ENCODE results near the gene ADCY9. TPM values are rescaled to one million over a fixed set of nuclear protein-coding genes. Genes with fewer than 3 reads are reported as not detected.

ADCY9 gene
- polyA plus RNA-seq, 1 donor from 2014 or later = 6.3 TPM

GRCh38 chr16:4105848-4106247, 10.4 kb downstream of the ADCY9 start:
- Histone ChIP-seq H3K9me3 (ENCODE audit: low read length) (peaks cover 5% of the 10 kb centered on the region), H3K36me3 (ENCODE audit: insufficient read depth, low read length) (peaks cover 5% of the 10 kb centered on the region), H4K20me1 (ENCODE audit: insufficient read depth) (no peaks in the 10 kb centered on the region), H3K27me3 (ENCODE audit: insufficient read depth, low read depth, low read length) (no peaks in the 10 kb centered on the region), H3K4me3 (ENCODE audit: low read length) (no peak overlapping the region), H3K27ac (ENCODE audit: low read length) (no peak overlapping the region), H3F3A (ENCODE audit: insufficient read depth, low read length, poor library complexity, severe bottlenecking) (no peaks in the 10 kb centered on the region), H3K9ac (ENCODE audit: low read length) (no peak overlapping the region), H2AFZ (ENCODE audit: low read depth, low read length) (no peak overlapping the region), H3K9me2 (ENCODE audit: insufficient read depth, low read length) (no peaks in the 10 kb centered on the region), H3K4me2 (ENCODE audit: low read length) (no peak overlapping the region), H3K79me2 (replicated peaks; ENCODE audit: insufficient read depth, low read length) (no peaks in the 10 kb centered on the region)
- TF ChIP-seq POLR2AphosphoS5 (IDR thresholded peaks at IDR 0.05) (no peak), REST (IDR thresholded peaks at IDR 0.05; ENCODE audit: borderline replicate concordance) (no peak), CTCF (IDR thresholded peaks at IDR 0.05; ENCODE audit: poor library complexity, severe bottlenecking) (no peak), EP300 (conservative IDR thresholded peaks at IDR 0.05; ENCODE audit: poor library complexity, severe bottlenecking) (no peak), RAD21 (conservative IDR thresholded peaks at IDR 0.05) (no peak), EZH2 (IDR thresholded peaks at IDR 0.05; ENCODE audit: borderline replicate concordance, insufficient read depth, low read length, poor library complexity, severe bottlenecking) (no peak), SMC3 (conservative IDR thresholded peaks at IDR 0.05; ENCODE audit: poor library complexity) (no peak), TAF1 (IDR thresholded peaks at IDR 0.05; ENCODE audit: low read depth) (no peak), MXI1 (conservative IDR thresholded peaks at IDR 0.05; ENCODE audit: poor library complexity, severe bottlenecking) (no peak)

GRCh38 chr16:4103745-4104144, 12.5 kb downstream of the ADCY9 start:
- Histone ChIP-seq H3K9ac (ENCODE audit: low read length) (no peak overlapping the region), H3F3A (ENCODE audit: insufficient read depth, low read length, poor library complexity, severe bottlenecking) (no peaks in the 10 kb centered on the region), H3K4me2 (ENCODE audit: low read length) (no peak overlapping the region), H4K20me1 (ENCODE audit: insufficient read depth) (no peaks in the 10 kb centered on the region), H3K36me3 (ENCODE audit: insufficient read depth, low read length) (peaks cover 5% of the 10 kb centered on the region), H3K4me3 (ENCODE audit: low read length) (no peak overlapping the region), H3K9me2 (ENCODE audit: insufficient read depth, low read length) (no peaks in the 10 kb centered on the region), H3K9me3 (ENCODE audit: low read length) (peaks cover 5% of the 10 kb centered on the region), H2AFZ (ENCODE audit: low read depth, low read length) (no peak overlapping the region), H3K79me2 (replicated peaks; ENCODE audit: insufficient read depth, low read length) (no peaks in the 10 kb centered on the region), H3K27ac (ENCODE audit: low read length) (no peak overlapping the region), H3K27me3 (ENCODE audit: insufficient read depth, low read depth, low read length) (no peaks in the 10 kb centered on the region)
- no peak for TF ChIP-seq EZH2 (IDR thresholded peaks at IDR 0.05; ENCODE audit: borderline replicate concordance, insufficient read depth, low read length, poor library complexity, severe bottlenecking)
- TF ChIP-seq CTCF (IDR thresholded peaks at IDR 0.05; ENCODE audit: poor library complexity, severe bottlenecking) = no peak
- no peak for TF ChIP-seq REST (IDR thresholded peaks at IDR 0.05; ENCODE audit: borderline replicate concordance)
- TF ChIP-seq RAD21 (conservative IDR thresholded peaks at IDR 0.05) = no peak
- TF ChIP-seq POLR2AphosphoS5 (IDR thresholded peaks at IDR 0.05) = no peak
- no peak for TF ChIP-seq EP300 (conservative IDR thresholded peaks at IDR 0.05; ENCODE audit: poor library complexity, severe bottlenecking)
- TF ChIP-seq MXI1 (conservative IDR thresholded peaks at IDR 0.05; ENCODE audit: poor library complexity, severe bottlenecking) = no peak
- TF ChIP-seq SMC3 (conservative IDR thresholded peaks at IDR 0.05; ENCODE audit: poor library complexity) = no peak
- no peak for TF ChIP-seq TAF1 (IDR thresholded peaks at IDR 0.05; ENCODE audit: low read depth)

Measured in neural cell (in vitro differentiated cells).